Iris pigment epithelial cell (primary cell): Measurements from ENCODE around the gene PRKRIP1.
"Not testable (repeated sequence)": the region's sequence is repeated elsewhere in the genome, so short reads cannot be mapped to it uniquely, and the experiment has no call there.

ENCODE experiments used
- DNase-seq: peaks from one replicate; pipeline ENCODE4 v3.0.0-alpha.2; 2011; ENCODE audit warnings: low read depth

PRKRIP1 gene

DNA sequence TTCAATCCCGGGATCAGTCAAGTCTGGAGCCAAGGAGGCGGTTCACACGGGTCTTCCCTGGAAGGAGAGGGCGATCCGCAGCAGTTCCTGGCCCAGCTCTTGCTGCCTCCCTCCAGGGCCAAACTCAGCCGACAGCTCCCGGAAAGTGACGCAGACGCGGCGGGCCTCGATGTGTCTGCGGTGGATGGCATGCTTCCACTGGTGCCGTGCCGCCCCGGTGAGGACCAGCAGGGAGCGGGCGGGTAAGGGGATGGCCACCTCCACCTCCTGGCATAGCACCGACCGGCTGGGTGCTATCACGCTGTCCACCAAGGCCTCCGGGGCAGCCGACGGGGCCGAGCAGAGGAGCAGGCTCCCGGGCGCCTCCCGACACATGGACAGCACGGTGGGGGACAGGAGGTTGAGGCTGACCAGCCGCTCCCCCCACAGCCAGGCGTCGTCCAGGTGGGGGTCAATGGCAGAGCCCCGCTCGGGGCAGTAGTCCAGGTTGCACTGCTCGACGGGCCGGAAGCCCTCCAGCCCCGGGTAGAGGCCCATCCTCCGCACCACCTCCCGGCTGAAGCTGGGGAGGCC lies 61.3 kb downstream of the PRKRIP1 start:
- DNase-seq, result no peak

DNA sequence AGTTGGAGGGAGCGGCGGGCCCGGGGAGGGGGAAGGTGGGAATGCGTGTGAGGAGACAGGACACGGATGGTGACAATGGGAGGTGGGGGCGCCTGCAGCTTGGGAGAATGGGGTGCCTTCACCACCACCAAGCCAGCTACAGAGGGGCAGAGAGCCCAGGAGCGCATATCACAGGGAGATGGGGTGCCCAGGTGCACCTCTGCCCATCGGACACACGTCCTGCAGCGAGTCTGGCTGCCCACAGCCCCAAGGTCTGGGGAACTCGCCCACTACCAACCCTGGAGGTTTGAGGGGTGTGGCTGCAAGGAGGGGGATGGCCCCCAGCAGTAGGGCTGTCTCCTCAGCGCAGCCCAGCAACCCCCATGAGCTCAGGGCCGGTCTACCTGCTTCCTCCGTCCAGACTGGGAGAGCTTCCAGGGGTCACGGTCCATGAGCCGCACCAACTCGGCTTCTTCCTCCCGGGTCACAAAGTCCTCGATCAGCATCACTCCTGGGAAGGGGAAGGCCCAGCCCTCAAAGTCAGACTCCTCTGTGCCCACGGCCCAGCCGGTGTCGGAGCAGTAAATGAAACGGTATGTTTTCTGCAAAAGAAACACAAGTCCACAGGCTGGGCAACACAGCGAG lies 63.2 kb downstream of the PRKRIP1 start:
- DNase-seq, result no peak

GRCh38 chr7:102460467-102460866 lies 64.3 kb downstream of the PRKRIP1 start:
- no peak for DNase-seq

DNA sequence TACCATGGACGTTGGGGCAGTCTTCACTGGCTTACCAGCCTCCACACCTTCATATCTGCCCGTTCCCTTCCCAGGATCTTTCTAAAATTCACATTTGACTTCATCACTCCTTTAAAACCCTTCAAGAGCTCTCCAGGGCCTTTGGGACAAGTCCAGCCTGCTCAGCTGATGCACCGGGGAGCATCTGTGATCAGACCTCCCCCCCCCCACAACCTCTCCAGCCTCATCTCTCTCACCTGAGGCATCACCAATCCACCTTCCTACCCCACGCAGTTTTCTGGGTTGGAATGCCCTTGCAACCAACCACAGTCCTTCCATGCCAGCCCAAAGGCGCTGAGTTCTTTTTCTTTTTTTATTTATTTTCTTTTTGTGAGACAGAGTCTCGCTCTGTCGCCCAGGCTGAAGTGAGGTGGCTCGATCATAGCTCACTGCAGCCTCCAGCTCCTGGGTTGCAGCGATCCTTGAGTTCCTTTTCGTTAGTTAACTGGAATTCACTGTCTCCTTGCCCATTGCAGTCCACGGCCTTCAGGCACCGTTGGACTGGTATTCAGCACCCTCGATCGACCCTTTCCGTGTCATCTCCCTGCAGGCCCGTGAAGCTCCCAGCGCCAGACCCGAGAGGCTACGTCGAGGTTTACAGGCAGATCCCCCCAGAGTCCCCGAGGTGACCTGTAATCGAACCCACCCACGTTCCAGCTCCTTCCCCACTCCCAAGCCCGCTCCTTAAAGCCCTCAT lies 67.8 kb downstream of the PRKRIP1 start:
- peak; percentile 14 for DNase-seq

- DNase-seq, result peak; percentile 80
Measured at GRCh38 chr7:102464577-102465280, 68.6 kb downstream of the PRKRIP1 start, which contains the start of the genes ALKBH4 and LRWD1. TSS of gene ALKBH4 (minus strand) at chr7:102464863. CDS start at chr7:102464836, 27 bp downstream. TSS of gene LRWD1 (plus strand) at chr7:102464984. CDS start at chr7:102465081, 97 bp downstream.

GRCh38 chr7:102466097-102466496 lies 69.9 kb downstream of the PRKRIP1 start:
- no peak for DNase-seq

DNA sequence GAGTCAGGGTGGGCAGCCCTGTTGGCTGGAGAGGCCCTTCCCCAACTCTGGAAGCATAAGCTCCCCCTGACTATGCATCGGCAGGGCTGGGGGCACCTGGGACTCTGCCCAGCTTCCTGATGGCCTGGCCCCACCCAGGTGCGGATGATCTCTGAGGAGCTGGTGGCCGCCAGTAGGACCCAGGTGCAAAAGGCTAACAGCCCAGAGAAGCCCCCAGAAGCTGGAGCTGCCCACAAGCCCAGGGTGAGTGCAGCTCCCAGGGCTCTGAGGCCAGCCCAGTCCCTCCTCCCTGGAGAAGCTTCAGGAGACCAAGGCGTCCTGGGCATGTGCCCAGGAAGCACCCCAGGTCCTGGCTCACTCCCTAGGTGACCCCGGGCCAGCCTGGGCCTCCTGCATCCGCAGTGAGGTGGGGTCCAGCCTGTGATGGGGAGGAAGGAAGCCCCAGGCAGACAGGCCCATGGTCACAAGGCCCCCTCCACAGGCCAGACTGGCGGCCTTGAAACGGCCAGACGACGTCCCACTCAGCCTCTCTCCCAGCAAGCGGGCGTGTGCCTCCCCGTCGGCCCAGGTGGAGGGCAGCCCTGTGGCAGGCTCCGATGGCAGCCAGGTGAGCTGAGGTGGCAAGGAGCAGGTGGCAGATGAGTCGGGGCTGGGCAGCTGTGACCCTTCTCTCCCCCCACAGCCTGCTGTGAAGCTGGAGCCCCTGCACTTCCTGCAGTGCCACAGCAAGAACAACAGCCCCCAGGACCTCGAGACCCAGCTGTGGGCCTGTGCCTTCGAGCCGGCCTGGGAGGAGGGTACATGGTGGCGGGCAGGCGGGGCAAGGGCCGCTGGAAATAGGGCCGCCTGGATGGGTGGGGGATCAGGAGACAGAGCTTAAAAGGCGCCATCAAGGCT lies 71.7 kb downstream of the PRKRIP1 start:
- no peak for DNase-seq

DNA sequence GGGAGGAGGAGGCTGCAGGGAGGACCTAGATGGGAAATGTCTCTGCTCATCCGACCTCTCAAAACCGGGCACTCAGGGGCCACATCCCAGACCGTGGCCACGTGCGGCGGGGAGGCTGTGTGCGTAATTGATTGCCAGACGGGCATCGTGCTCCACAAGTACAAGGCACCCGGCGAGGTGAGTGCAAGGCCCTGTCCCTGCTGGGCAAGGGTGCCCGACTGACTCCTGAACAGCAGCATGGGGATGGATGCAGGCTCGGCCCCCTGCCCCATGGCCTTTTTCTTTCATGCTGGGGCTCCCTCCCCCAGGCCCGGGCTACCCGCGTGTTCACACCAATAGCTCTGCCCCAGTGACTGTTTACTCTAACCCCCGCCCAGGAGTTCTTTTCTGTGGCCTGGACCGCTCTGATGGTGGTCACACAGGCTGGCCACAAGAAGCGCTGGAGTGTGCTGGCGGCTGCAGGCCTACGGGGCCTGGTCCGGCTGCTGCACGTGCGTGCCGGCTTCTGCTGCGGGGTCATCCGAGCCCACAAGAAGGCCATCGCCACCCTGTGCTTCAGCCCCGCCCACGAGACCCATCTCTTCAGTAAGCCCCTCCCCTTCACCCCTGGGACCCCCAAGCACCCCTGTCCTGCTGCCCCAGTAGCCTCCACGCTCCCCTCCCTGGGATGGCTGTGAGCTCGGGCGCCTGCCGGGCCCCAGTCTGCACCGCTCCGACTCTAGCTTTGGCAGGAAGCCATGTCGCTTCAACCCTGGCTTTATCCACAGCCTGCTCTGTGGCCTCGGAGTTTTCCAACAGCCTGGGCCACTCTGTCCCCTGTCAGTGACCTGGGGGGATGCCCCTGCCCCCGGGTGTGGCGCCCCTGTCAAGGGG lies 72.6 kb downstream of the PRKRIP1 start:
- DNase-seq, result no peak

- no peak for DNase-seq
Measured at GRCh38 chr7:102469351-102469971, 73.3 kb downstream of the PRKRIP1 start.

DNA sequence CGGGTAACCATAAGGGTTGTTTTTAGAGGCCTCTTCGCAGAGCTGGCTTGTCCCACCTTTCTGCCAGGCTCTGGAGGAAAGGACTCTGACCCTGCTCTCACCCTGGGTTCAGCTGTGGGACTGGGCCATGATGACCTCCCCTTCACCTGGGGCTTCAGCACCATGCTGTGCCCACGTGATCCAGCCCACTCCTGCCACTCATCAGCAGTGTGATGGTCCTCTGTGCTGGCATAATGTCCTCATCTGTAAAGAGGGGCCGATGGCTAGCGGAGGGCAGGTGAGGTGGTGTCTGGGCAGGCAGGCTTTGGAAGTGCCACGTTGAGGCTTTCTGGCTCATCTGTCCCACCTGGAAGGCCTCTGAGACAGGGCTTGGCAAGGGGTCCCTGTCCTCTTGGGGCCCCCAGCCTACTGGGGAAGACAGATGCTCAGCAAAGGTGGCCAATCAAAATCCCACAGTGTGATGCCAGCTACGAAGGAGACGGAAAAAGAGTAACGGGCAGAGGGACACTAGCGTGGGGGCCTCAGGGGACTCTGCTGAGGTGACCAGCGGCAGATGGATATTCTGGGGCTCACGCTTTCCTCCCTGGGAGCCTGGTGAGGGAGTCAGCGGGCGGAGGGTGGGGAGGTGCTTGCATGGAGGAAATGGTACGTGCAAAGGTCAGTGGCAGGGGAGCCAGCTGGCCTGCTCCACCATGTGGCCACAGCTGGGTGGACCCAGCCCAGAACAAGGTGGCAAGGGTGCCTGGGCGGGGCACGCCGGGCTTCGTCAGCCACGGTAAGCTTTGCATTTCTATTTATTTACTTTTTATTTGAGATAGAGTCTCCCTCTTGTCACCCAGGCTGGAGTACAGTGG lies 74.0 kb downstream of the PRKRIP1 start:
- DNase-seq, result no peak

DNA sequence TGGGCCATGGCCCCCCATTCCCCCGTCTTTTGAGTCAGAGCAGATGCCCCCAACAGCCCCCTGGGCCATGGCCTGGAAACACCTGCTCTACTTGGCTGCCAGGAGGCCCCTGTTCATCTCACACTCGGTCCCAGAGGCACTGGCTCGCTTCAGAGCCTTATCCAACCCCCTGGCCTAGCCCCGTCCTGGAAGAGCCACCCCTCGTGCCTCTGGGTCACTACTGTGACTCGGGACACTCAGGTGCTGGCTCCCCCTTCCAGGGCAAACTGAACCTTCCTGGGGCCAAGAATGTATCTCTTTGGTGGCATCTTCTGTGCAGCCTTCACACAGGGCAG lies 75.6 kb downstream of the PRKRIP1 start:
- no peak for DNase-seq

DNA sequence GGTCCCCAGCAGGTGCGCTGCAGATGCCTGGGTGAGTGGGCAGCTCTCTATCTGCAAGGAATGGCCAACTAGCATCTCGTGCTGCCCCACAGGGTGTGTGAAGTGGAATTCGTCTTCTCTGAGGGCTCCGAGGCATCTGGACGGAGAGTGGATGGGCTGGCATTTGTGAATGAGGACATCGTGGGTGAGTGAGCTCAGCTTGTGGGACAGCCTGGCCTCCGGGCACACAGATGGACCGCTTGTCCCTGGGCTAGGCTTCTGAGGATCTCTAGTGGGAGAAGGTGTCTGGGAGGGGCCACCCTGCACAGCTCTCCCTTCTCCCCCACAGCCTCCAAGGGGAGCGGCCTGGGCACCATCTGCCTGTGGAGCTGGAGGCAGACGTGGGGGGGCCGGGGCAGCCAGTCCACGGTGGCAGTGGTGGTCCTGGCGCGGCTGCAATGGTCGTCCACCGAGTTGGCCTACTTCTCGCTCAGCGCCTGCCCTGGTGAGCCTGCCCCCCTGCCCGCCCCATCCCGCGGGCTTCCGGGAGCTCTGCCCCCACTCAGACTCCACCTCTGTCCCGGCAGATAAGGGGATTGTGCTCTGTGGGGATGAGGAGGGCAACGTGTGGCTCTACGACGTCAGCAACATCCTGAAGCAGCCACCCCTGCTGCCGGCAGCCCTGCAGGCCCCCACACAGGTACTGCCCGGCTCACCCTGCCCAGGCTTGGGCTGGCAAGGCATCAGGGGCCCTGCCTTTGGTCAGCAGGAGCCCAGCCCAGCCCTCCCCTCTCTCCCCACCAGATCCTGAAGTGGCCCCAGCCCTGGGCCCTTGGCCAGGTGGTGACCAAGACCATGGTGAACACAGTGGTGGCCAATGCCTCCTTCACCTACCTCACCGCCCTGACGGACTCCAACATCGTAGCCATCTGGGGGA lies 76.2 kb downstream of the PRKRIP1 start:
- no peak for DNase-seq

- DNase-seq, result no peak
Measured at GRCh38 chr7:102473271-102473991, 77.3 kb downstream of the PRKRIP1 start.

GRCh38 chr7:102474116-102474515 lies 78.0 kb downstream of the PRKRIP1 start:
- not testable (repeated sequence) for DNase-seq

GRCh38 chr7:102474736-102475435 lies 78.7 kb downstream of the PRKRIP1 start:
- DNase-seq, result not testable (repeated sequence)
